ENCODE data around the gene SLCO1B3.

DNA sequence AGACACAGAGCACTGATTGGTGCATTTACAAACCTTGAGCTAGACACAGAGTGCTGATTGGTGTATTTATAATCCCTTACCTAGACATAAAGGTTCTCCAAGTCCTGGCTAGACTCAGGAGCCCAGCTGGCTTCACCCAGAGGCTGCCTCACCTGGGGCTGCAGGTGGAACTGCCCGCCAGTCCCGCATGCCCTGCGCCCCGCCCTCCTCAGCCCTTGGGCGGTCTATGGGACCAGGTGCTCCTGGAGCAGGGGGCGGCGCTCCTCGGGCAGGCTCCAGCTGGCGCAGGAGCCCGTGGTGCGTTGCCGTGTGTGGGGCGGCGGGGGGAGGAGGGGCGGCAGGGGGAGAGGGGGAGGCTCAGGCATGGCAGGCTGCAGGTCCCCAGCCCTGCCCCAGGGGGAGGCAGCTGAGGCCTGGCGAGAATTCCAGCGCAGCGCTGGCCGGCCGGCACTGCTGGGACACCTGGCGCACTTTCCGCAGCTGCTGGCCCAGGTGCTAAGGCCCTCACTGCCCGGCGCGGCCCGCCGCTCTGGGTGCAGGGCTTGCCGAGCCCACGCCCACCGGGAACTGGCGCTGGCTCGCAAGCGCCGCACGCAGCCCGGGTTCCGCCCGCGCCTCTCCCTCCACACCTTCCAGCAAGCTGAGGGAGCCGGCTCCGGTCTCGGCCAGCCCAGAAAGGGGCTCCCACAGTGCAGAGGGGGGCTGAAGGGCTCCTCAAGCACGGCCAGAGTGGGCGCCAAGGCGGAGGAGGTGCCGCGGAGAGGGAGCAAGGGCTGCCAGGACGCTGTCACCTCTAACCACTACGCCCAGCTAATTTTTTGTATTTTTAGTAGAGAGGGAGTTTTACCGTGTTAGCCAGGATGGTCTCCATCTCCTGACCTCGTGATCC is 3.1 kb upstream of the SLCO1B3 start:
- TF ChIP-seq, protein P1, sequence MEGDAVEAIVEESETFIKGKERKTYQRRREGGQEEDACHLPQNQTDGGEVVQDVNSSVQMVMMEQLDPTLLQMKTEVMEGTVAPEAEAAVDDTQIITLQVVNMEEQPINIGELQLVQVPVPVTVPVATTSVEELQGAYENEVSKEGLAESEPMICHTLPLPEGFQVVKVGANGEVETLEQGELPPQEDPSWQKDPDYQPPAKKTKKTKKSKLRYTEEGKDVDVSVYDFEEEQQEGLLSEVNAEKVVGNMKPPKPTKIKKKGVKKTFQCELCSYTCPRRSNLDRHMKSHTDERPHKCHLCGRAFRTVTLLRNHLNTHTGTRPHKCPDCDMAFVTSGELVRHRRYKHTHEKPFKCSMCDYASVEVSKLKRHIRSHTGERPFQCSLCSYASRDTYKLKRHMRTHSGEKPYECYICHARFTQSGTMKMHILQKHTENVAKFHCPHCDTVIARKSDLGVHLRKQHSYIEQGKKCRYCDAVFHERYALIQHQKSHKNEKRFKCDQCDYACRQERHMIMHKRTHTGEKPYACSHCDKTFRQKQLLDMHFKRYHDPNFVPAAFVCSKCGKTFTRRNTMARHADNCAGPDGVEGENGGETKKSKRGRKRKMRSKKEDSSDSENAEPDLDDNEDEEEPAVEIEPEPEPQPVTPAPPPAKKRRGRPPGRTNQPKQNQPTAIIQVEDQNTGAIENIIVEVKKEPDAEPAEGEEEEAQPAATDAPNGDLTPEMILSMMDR (IDR thresholded peaks at IDR 0.05) = no peak
- TF ChIP-seq POLR2A (IDR thresholded peaks at IDR 0.05) = no peak

All from thyroid gland (tissue), 4 donors.